GM18867 (cell line): Measurements from ENCODE around the gene RECQL5.
"Not testable (repeated sequence)": the region's sequence is repeated elsewhere in the genome, so short reads cannot be mapped to it uniquely, and the experiment has no call there.

Experiments used
- ATAC-seq: cut with Tn5 transposase; IDR thresholded peaks from one replicate; pipeline ENCODE4 v1.9.1; 2021; ENCODE audit warnings: mild to moderate bottlenecking, moderate library complexity; ENCODE audit not compliant: unreplicated experiment

Gene RECQL5

GRCh38 chr17:75649687-75650086 is 17.3 kb downstream of the RECQL5 start:
- ATAC-seq = no peak

DNA sequence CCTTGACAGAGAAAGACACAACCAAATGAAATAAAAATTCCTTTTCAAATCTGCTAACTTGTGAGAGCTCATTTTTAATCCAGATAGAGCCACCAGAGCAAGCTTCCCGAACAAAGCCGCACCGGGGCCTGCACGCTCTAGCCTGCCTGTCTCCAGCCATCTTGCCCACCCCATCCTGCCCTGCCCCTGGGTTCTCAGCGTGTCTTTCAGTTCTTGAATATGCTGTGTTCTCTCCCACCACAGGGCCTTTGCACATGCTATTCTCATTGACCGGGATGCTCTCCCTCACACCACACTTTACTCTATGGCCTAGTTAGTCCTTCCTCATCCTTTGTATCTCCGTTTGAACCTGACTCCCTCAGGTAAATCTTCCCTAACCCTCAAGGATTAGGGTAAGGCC is 19.0 kb downstream of the RECQL5 start:
- no peak for ATAC-seq

DNA sequence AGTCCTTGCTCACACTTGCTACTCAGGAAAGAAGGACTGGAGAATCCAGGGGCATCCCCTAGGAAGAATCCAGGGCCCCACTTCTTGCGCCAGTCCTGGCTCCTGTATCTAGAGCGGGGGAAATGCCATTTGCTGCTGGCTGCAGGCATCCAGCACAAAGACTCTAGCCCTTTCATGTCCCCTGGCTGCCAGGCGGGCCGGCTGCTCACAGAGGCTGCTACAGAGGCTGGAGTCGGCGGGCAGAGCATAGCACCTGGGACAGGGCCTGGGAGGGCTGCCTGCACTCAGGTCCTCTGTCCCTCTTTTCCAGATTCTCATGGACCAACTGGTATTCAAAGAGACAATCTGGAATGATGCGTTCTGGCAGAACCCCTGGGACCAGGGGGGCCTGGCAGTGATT is 19.9 kb downstream of the RECQL5 start:
- ATAC-seq = no peak

DNA sequence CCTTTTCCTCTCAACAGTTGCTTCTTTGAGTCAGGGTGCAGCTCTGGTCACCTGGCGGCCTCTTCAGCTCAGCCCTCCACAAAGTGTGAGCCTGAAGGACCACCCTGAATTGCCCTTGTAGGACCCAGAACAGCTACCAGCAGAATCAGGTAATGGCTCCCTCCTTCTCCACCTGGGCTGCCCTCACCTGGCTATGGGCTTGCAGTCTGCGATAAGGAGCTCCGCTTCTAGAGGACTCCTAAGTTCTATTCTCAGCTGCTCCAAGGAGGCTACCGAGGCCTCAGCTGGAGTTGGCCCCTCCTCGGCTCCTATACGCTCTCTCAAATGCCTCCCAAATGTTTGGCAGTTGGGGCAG is 20.3 kb downstream of the RECQL5 start:
- no peak for ATAC-seq

- no peak for ATAC-seq
These were observed 20.9 kb downstream of the RECQL5 start for GRCh38 chr17:75645889-75646637.

- ATAC-seq = no peak
These were observed 21.5 kb downstream of the RECQL5 start for GRCh38 chr17:75645501-75645888.

- no peak for ATAC-seq
These were observed 23.3 kb downstream of the RECQL5 start for GRCh38 chr17:75643643-75644017.

DNA sequence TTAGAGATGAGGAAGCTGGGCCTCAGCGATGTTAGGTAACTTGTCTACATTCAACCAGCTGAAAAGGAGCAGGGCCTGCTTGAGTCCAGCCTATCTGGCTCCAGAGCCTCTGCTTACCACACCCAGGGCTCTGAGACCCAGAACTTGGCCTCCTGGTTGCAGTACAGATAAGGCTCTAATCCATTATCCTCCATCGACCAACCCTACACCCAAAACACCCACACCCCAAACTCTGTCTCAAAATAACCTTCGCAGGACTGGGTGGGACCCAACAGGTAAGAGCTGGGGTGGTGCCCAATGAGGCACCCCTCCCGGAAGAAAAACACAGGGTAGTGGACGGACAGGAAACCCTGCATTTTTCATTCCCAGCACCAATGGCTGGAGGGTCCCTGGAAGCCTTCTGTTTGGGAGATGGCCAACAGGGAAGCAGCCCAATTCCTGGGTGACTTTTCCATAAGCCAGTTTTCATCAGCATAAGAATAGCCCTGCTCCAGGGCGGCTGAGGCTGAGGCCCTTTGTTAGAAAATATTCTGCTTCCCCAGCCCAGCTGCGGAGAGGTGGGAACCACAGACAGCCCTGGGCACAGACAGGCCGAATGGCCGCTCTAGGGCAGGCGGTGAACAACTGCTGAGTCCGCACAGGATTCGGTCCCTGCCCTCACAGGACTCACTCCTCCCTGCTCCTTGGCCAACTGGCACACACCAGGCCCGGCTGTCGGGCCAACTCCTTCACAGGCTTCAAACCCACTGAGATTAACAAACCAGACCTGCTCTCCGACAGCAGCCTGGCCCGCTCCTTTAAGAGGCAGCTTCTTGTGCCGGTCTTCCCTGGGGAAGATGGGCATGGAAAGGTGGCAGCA is 23.9 kb downstream of the RECQL5 start:
- no peak for ATAC-seq

- ATAC-seq = no peak
These were observed 24.7 kb downstream of the RECQL5 start for GRCh38 chr17:75642182-75642783.

- no peak for ATAC-seq
These were observed 25.6 kb downstream of the RECQL5 start for GRCh38 chr17:75641343-75641742.

DNA sequence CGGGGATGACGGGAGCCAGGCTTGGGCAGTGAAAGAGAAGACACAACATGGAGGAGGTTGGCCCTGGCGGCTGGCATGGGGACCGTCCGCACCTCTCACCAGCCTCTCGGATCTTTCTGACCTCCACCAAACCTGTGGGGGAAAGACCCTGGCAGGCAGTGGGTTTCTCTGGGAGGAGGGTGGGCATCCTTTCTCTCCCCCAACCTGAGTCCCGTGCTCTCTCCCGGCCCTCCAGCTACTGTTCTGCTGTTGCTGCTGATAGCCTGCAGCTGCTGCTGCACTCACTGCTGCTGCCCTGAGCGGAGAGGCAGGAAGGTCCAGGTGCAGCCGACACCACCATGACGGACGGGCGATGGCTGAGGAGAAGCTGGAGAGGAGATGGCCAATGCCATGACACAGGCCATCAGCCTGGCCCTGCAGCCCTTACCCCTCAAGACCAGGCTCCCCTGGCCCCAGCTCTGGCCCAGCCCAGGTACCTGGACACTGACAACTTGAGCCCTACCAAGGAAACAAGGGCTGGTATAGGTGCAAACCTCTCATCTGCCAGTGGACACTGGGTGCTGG is 26.3 kb downstream of the RECQL5 start:
- ATAC-seq = no peak

DNA sequence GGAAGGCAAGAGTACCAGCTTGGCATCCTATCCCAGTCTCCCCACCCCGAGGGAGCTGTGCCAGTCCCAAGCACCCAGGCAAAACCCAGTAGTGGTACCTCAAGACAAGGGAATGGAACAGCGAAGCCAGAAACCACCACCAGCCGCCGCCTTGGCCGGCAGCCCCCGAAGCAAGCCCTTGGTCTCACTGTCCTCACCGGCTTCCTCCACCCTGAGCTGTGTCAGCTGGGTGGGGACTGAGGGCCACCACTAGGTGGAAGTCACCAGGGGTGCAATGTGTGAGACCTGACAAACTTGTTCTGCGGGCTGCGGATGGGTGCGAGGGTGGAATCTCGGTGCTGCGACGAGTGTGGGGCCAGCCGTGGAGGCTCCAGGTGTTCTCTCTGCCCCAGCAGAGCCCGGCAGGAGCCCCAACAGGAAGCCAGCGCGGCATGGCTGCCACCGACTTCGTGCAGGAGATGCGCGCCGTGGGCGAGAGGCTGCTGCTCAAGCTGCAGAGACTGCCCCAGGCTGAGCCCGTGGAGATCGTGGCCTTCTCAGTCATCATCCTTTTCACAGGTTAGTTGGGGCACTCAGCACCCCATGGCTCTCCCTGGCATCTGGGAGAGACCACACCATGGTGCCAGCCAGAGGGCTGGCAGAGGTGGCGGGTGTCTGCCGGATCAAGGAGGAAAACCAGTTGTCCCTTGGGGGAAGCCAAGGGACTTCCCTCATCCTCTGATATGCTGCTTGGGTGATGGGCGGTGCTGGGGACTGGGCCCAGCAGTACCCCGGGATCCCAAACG is 27.0 kb downstream of the RECQL5 start:
- ATAC-seq = no peak

- ATAC-seq = no peak
These were observed 27.6 kb downstream of the RECQL5 start for GRCh38 chr17:75639327-75639726.

DNA sequence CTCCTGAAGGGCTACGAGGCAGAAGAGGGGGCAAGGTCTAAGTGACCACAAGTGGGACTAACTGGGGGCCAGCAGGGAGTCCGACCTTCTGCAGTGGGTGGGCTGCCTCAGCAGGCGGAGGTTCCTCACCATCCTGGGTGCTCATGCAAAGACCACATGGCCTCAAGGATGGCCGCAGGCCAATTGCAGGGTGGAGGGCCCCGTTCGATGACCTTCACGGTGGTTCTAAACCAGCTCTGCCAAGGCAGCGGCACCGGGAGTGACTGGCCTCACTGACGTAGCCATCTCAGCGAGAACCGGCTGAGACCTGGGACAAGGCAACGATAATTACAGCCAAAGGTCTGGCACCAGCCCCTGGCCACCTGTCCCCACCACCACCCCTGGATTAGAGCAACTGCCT is 28.1 kb downstream of the RECQL5 start:
- ATAC-seq = no peak

GRCh38 chr17:75638039-75638438 is 28.9 kb downstream of the RECQL5 start:
- not testable (repeated sequence) for ATAC-seq

DNA sequence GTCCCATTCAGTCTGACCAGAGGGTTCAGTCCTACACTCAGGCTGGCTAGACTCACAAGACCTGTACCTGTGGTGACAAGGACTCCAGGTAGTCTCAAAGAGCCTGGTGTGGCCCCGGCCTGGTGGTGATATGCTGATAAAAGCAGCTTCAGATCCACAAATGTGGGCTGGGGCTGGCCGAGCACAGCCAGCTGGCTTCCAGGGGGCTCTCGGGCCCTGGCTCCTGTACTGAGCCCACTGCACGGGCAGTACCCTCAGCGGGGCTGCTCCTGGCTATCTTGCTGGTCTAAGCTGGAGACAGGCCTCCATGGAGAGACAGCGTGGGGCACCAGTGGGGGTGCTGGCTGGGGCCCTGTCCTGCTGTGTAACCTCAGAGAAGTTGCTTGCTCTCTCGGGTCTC is 29.4 kb downstream of the RECQL5 start:
- no peak for ATAC-seq

GRCh38 chr17:75637143-75637538 is 29.8 kb downstream of the RECQL5 start:
- no peak for ATAC-seq

DNA sequence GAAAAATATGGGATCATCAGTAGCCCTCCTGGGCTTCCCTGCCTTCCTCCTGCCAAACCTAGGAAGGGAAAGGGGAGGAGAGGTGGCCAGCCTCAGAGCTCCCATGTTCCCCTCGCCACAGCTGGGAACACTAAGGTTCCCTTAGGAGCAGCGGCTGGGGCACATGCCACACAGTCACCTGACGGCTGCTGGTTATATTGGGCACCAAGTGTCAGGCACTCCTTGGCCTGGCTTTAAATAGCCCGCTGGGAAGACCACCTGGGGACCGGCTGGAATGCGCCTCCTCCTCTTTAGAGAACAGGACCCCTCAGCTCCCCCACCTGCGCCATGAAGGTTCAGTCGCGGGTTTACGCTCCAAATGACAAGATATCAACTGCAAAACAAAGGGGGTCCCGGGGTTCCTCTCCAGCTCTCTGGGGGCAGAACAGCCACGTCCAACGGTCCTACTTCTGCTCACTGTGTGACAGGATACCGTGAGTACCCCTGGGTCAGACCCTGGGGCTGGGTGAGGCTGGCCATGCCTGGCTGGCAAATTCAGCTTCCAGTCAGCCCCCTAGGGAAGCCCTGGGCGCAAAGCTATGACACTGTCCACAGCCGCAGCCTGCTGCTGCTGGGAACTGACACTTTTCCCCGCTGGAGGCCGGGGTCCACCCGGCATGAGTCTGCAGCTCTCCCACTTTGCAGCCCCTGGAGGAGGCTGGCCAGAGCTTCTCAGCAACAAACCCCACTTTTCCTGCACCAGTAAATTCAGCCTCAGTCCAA is 30.4 kb downstream of the RECQL5 start:
- no peak for ATAC-seq

DNA sequence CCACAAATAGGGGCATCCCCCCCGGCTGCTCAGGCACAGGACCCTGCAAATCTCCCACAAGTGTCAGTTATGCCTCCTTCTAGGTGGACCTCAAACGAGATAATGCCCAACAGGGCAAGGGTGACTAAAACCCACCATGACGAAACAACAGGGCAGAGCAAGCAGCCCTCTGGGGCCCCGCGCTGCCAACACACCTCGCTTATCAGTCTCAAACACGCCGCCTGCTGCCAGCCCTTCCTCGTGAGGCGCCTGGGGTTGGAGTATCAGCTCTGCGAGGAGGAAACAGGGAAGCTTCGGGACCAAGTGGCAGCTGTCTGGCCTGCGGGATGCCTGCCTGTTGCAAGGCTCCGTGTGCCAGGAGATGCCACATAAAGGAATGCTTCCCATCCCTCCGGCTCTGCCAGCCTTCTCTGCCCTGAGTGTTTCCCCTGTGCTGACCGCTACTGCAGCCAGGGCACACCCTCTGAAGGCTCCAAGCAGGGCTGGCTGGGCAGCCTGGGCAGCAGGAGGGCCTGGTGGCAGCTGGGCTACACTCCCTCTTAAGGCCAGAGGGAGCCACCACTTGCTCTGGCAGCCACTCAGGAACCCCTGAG is 31.2 kb downstream of the RECQL5 start:
- no peak for ATAC-seq
